HCT116 (cell line): ENCODE results near the gene PRRG2.

Source experiments
- EZH2 ChIP-seq: fragments of 200-600 bp; sonication (generic); IDR thresholded peaks from 2 replicates; pipeline ENCODE4 v1.6.1; 2017; ENCODE audit warnings: antibody characterized with exemption, mixed run types
- EZH2phosphoT487 ChIP-seq: fragments of 200-600 bp; IDR thresholded peaks from 2 replicates; pipeline ENCODE4 v1.6.1; 2018; ENCODE audit warnings: antibody characterized with exemption, borderline replicate concordance
- POLR2AphosphoS5 ChIP-seq: IDR thresholded peaks from 2 replicates; pipeline ENCODE4 v1.6.1; 2011; ENCODE audit warnings: mild to moderate bottlenecking, low read depth, low read length, moderate library complexity
- TF ChIP-seq, protein P1 (sequence below), 3 experiments: fragments of 200-600 bp in 1 of 3; sonication (generic) in 1 of 3; IDR thresholded peaks in 2 of 3; conservative IDR thresholded peaks in 1 of 3; 2 replicates each; pipeline ENCODE4 v1.5.1; 2012 to 2017; ENCODE audit warnings: low read depth in 2 of 3, low read length in 2 of 3, antibody characterized with exemption in 1 of 3, borderline replicate concordance in 1 of 3, control low read depth in 1 of 3, mild to moderate bottlenecking in 1 of 3, mixed read lengths in 1 of 3, mixed run types in 1 of 3, moderate library complexity in 1 of 3; ENCODE audit not compliant: insufficient read depth in 1 of 3
- TF ChIP-seq, protein P2 (sequence below): IDR thresholded peaks from 2 replicates; pipeline ENCODE4 v1.6.1; 2012

DNA sequence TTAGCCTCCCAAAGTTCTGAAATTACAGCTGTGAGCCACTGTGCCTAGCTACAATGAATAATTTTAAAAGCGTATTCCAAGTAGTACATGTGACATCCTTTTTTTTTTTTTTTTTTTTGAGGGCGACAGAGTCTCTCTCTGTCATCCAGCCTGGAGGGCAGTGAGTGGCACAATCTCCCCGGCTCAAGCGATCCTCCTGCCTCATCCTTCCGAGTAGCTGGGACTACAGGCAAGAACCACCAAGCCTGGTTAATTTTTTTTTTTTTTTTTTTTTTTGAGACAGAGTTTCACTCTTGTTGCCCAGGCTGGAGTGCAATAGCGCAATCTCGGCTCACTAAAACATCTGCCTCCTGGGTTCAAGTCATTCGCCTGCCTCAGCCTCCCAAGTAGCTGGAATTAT is 6.1 kb downstream of the PRRG2 start:
- TF ChIP-seq, protein P1, sequence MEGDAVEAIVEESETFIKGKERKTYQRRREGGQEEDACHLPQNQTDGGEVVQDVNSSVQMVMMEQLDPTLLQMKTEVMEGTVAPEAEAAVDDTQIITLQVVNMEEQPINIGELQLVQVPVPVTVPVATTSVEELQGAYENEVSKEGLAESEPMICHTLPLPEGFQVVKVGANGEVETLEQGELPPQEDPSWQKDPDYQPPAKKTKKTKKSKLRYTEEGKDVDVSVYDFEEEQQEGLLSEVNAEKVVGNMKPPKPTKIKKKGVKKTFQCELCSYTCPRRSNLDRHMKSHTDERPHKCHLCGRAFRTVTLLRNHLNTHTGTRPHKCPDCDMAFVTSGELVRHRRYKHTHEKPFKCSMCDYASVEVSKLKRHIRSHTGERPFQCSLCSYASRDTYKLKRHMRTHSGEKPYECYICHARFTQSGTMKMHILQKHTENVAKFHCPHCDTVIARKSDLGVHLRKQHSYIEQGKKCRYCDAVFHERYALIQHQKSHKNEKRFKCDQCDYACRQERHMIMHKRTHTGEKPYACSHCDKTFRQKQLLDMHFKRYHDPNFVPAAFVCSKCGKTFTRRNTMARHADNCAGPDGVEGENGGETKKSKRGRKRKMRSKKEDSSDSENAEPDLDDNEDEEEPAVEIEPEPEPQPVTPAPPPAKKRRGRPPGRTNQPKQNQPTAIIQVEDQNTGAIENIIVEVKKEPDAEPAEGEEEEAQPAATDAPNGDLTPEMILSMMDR (IDR thresholded peaks at IDR 0.05 in 2 of 3, conservative IDR thresholded peaks at IDR 0.05 in 1 of 3; ENCODE audit: borderline replicate concordance in 1 of 3, insufficient read depth in 1 of 3, low read depth in 2 of 3, low read length in 2 of 3) = no peak
- TF ChIP-seq EZH2 = no peak
- TF ChIP-seq, protein P2, sequence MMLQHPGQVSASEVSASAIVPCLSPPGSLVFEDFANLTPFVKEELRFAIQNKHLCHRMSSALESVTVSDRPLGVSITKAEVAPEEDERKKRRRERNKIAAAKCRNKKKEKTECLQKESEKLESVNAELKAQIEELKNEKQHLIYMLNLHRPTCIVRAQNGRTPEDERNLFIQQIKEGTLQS = no peak
- TF ChIP-seq EZH2phosphoT487 = no peak
- no peak for TF ChIP-seq POLR2AphosphoS5
